NCI-H524 treated with DMSO at 0.1 percent for 48 hours (cell line): ENCODE results near the gene SGK1.

Source experiments
- DNase-seq: peaks from one replicate; lab custom pipeline; 2025; lab: John Stamatoyannopoulos, UW

SGK1 gene

DNA sequence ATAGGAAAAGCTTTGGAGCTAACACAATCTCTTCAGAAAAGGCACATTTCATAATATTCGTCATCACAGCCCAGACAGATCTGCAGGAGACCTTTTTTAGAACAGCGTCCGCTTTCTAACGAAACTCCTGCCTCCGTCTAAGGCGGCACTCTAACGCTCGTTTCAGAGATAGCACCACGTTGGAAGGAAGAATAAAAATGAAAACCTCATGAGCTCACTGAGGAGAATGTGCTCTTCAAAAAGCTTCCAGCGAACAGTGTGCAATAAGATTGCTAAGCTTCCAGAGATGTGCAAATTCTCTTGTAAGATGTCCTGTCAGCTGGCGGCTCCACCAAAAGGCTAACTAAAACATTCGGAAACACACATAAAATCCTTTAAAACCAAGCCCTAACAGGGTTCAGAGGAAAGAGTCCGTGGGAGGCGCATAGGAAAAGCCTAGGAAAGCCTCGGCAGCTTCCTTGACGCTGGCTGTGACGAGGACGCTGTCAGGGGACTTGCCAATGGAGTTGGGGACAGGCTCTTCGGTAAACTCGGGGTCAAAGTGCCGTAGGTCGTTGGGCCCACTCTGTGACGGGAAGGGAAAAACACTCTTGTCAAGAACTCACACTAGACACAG lies 147.9 kb downstream of the SGK1 start:
- no peak for DNase-seq

DNA sequence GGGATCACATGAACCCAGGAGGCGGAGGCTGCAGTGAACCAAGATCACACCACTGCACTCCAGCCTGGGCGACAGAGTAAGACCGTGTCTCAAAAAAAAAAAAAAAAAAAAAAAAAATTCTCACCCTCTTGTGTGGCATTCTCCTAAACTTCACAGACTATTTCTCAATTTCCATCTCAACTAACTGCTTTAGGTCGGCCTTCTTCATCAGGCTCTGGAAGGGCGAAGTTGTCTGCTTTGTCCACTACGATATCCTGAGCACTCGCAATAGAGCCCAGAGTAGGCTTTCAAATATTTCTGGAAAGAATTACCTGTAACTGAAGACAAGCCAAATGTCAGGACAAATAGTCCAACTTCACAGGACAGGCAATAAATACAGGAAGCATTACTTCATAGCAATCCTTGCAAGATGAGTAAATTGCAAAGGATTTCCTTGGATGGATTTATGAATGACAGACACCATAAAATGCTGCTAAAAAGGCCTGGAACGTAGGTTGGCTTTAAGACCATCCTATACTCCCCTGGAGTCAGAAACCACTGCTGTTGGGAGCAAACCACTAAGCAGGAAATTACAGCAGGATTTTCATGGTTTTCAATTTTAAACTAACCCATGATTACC lies 149.2 kb downstream of the SGK1 start:
- no peak for DNase-seq

DNA sequence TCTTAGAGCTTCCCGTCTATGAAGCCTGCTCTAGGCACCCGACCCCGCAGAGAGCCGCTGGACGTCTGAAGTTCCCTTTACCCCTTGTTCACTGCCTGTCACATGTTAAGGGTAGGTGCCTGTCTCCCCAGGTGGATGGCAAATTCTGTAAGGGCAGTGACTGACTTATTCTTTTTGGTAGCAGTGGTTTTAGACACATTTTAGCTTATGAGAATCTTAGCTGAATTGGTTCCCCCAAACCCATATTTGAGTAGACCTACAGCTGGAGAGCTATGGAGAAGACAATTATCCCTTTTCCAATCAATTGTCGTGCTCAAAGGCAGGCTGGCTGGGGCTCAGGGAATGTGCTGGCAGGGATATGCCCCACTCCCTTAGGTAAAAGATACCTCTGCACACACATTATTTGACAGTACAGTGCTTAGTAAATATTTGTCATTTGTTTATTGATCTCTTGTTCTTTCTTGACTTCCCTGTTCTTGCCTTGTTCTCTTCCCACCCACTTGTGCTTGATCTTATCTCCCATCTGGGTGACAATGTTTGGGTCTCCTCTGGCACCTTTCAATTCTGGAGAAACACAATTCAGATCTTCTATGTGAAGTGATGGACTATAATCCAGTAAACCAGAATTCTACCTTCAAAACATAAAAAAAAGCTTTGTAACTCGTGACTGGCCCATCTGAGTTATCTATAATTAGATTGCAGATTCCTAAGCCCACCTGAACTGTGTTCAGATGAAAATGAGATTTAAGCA lies 151.2 kb downstream of the SGK1 start:
- DNase-seq, result no peak

DNA sequence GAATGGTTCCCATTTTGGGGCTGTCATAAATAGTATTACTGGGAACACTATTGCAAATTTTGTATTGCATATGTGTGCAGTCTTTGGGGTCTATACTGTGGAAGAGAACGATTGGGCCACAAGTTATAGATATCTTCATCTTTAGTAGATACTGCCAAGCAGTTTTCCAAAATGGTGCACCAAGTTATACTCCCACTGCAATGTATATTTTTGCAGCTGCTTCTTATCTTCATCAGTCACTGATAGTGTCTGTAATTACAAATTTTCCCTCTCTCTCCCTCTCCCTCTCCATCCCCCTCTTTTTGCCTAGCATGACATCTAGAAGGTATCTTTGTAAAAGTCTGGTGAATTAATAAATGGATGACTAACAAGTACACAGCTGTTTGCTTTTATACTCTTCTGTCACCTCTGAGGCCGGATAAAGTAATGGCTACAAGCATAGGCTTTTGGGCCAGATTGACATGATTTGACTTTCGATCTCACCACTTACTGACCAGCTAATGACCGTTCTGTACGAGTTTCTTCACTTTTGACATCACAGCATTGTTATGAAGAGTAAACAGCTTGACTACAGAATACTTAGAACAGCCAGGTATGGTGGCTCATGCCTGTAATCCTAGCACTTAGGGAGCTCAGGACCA lies 152.2 kb downstream of the SGK1 start:
- DNase-seq, result no peak

DNA sequence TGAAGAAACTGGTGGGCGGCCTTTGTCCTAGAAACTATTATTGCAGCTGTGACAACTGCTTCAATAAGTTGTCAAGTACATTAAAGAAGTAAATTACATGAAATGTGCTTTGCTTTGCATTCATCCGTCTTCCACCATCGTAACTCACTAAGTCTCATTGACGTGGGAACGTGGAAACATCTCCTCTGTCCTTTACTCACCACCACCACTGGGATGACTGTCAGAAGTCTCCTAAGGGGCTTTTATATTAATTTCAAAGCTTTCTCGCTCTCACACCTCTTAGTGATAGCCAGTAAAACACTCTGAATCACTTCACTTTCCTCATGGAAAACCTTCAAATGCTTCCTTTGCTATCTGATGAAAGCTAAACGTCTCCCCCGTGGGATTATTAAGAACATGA lies 153.6 kb downstream of the SGK1 start:
- DNase-seq, result no peak

DNA sequence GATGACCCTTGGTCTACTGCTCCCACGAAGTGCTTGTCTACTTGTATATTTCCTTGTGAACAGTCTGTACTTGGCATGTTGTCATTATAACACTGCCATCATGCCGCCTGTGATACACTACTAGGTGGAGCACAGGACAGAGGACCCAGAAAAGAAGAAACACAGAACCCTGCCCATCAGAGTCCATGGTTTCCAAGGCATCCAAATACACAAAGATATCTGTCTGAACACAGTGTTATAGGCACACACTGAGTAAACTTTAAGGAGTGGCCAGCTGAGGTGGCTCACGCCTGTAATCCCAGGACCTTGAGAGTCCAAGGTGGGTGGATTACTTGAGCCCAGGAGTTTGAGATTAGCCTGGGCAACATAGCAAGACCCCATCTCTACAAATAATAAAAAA lies 155.0 kb downstream of the SGK1 start:
- DNase-seq, result no peak

DNA sequence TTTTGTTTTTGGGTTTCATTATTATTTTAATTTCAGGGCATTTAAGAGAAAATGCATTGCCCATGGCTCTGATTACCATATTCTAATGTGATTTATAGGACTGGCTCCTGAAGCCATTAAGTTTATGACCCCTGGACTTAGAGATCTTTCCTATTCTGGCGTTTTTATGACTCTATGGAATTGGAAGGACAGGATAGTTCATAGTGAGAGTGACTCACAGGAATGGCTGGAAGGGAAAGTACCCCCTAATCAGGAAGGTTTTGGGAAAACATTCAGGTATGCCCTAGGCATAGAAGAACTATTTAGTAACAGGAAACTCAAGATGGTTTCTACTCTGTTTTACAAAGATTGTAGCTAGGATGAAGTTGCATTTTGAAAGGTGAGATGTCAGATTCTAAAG lies 156.9 kb downstream of the SGK1 start:
- DNase-seq, result no peak

DNA sequence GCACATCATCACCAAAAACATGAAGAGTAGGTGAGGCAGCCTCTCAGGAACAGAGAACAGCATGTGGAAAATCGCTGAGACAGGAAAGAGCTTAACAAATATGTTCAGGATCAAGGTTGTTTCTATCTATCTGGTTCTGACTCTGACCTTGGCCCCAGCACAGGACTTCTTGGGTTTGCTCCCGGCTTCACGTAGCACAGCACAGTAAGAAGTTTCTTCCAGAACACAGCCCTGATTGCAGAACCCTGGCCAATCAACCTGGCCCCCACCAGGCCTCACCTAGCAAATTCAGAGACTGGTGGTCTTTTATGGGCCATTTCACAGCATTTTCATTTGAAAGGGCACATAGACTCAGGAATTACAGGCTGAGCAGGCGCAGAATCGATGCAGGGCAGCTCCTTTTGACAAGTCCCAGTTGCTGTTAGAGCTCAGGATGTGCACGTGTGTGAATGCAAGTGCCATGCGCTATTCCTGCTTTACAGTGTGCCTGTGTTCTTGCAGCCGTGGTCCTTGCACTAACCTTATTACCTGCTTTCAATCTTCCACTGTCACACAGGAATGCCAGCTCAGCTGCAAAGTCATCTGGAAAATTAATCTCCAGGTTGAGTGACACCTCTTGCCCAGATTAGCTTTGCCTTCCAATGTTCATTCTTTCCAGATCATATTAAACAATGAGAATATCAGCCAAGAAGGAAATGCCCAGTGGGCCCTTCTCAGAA lies 165.0 kb downstream of the SGK1 start:
- DNase-seq, result no peak

DNA sequence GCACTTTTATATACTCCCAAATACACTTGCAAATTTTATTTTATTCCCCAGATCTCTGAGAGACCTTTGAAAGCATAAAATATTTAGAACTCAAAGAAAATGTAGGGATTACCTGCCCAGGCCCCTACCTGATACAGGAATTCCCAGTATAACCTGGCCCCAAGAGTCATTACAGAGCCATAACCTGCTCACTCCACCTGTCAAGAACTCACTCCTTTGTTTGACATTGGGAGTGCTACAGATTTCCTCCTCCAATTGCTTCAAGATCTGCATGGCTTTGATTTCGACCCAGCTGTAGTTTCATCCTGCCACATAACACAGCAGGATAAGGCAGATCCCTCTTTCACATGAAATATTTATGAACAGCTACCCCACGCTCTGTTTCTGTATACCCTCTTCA lies 169.3 kb downstream of the SGK1 start:
- DNase-seq, result no peak

DNA sequence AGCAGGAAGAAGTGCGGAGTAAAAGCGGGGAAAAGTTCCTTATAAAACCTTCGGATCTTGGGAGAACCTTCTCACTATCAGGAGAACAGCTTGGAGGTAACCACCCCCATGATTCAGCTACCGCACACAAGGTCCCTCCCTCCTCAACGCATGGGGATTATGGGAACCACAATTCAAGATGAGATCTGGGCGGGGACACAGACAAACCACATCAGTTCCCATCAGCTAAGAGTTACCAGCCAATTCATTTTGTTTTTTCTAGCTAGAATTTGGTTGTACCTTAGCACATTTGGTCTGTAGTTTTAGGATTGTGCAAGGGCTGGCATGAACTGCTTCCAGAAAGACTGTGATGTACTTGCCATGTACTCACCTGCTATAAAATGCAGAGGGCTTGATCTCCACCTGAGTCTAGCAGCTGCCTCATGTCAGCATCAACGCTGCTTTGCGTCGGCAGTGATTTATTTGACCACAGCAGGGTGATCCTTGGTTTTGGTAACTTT lies 170.8 kb downstream of the SGK1 start:
- no peak for DNase-seq

DNA sequence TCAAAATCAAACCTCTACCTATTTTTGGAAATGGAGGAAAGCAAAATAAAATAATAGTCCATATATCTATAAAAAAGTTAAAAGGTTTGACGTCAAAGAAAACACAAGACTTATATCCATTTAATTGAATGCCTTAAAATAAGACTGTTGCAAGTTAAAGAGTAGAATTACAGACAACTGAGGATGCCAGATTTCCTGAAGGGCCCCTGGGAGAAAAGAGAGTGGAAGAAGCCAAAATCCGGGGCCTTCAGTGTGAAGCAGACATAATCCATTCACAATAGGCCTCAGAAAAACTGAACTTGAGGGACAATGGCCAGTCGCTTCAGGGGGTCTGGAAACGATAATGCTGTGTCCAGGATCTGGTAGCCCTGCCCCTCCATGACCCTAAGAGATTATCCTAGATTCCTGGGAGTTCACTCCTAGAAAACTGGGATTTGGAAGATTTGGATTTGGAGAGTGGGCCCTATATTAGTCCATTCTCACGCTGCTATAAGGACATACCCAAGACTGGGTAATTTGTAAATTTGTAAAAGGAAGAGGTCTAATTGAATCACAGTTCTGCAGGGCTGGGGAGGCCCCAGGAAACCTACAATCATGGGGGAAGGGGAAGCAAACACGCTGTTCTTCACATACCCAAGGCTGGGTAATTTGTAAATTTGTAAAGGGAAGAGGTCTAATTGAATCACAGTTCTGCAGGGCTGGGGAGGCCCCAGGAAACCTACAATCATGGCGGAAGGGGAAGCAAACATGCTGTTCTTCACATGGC lies 171.5 kb downstream of the SGK1 start:
- no peak for DNase-seq

DNA sequence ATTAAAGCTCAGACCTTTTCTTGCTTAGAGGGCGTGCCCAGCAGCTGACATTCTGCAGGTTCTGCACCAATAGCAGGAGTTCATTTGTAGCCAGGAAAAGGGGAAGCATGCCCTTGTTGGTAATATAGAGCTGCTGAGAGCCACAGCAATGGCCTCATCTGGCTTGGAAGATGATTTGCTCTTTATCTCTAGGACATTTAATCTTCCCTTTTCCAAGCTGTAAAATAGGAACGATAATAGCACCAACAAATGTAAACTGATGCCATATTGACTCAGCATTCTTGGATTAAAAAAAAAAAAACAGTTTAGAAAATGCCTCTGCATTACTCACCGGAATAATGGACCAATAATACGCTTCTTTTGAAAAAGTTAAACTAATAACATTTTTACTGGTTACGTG lies 172.1 kb downstream of the SGK1 start:
- DNase-seq, result no peak

DNA sequence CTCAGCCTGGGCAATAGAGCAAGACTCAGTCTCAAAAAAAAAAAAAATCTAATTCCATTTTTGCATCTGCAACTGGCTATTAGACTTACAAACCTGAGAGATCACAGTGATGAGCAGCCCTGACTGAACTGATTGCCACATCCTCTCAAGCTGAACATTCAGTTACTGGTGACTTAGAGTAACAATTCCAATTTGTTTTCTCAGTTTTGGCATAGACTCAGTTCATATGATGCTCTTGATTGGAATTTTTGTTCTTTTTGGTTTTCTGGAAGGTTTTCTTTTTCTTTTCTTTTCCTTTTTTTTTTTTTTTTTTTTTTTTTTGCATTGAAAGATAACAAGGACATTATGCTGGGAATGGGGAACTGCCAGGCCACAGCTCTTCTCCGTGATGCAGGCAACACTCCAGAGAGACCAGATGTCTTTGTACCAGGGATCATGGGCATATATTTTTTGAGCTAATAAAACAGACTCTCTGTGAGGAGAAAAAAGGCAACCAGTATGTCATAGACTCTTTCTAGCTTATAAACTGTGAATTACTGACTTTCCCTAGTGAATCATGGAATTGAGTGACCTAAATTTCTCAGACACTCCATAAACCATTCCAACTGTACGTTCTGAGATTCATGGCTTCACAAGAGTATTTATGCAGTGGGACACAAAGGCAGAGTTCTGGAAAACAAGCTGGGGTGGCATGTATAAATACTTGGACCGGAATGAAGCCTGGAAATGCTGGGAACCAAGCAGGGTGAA lies 179.5 kb downstream of the SGK1 start:
- DNase-seq, result no peak

DNA sequence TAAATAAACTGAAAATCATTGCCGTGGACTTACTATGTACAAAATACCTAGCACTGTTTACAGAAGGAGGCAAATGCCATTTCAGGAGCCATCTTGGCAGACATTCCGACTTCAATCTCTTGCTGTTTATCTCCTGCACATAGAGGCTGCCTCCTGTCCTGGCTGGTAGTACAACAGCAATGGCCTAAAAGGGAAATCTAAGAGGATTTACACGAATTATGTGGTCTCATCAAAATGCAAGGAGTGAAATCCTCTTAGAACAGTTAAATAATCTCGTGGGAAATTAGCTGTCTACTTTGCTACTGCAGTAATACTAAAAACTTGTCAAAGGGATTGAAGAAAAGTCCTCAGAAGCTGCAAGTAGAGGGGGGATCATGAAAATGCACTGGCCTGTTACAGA lies 183.3 kb downstream of the SGK1 start:
- DNase-seq, result peak; percentile 44

DNA sequence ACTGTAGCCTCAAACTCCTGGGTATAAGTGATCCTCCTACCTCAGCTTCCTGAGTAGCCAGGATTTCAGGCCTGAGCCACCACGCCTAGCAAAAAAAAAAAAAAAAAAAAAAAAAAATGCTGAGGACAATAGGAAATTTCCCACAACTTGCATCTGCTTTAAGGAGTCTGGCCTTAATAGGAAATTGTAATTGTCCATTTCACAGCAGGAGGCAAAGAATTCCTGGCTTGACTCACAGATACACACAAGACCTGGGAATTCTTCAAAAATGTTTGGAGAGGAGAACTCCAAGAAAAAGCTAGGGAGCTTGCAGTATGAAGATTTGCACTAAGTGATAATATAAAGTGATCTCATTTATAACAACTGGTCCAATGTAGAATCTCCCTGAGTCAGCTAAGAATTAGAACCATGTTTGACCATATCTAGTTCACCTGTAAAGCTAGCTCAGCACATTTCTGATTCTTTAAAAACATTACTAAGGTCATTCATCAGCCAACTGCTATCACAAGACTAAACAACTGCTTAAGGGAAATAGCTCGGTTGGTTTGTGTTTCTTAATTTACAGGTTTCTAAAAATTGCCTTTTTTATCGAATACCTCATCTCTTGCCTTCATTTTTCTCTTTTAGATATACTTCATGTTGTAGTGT lies 185.3 kb downstream of the SGK1 start:
- DNase-seq, result no peak

DNA sequence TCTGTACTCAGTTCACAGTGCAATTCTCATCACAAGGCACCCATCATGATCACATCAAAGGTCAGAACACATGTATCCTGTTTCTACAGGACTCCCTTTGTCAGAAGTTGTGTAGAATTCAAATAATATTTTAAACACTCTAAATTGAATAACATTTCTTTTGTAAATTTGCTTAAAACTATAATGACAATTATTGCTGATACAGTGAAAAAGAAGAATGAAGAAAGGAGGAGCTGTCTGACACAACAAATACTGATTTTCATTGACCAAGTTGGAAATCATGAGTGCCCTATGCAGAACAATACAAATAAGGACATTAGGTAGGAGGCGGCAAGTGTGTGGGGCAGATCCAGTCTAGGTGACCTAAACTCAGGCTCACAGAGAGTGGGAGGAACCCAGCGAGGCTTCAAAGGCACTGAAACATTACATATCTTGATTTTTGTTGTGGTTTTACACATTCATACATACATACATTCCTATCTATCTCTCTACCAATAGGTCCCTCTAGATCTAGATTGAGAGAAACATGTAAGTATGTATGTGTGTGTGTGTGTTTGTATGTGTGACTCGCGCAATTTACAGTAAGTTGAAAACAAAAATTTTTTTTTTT lies 186.3 kb downstream of the SGK1 start:
- DNase-seq, result no peak

DNA sequence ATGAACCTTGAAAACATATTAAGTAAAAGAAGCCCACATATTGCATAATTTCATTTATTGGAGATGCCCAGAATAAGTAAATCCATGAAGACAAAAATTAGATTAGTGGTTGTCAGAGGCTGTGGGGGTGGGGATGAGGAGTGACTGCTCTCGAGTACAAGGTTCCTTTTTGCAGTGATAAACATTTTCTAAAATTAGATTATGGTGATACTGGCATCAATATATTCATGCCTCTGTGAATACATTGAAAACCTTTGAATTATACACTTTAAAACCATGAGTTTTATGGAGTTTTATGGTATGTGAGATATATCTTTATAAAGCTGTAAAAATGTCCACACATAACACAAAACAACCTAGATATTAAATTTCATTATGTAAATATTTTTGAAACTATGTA lies 189.8 kb downstream of the SGK1 start:
- DNase-seq, result no peak

DNA sequence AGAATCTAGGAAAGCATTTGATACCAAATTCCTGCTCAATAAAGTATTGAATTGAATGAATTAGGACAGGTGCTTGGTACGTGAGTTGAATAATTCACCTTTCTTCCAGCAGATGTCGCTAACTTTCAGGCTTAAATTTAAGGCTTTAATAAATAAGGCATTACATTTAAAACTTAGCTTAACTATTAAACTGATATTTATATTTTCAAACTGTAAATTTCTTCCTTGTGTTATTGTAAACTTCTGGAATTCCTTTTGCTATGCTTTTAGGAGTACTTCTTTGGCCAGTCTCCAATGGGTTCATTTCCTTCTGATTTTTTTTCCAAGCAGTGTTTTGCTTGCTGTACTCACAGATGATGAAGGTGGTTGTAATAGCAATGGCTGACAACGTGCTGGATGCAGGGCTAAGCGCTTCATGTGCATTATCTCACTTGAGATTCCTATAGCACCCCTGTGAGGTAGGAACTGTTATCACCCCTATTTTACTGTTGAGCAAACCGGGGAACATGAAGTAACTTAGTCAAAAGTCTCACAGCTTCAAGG lies 194.2 kb downstream of the SGK1 start:
- DNase-seq, result peak; percentile 85

DNA sequence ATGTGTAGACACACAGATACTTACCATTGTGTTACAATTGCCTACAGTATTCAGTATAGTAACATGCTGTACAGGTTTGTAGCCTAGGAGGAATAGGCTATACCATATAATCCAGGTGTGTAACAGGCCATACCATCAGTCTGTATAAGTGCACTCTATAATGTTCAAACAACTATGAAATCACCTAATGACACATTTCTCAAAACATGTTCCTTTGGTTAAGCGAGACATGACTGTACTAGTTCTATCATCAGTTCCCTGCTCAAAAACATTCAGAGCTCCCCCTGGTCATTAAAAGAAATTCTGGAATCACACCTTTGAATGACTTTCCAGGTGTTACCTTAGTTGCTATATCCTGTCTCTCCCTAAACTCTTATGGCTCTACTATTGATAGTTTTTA lies 195.1 kb downstream of the SGK1 start:
- no peak for DNase-seq
